Skin epidermis (tissue), 12 donors: ENCODE results near the gene CERK.
A peak's percentile ranks its signal among the peaks of the same experiment; 100 is the strongest.

ENCODE experiments used
- H3K27ac ChIP-seq, 21 experiments: fragments of 200-600 bp; sonication (generic) in 11 of 21; one replicate each; pipeline ENCODE4 v1.5.0; 2020; ENCODE audit warnings: mild to moderate bottlenecking in 3 of 21, inconsistent platforms in 2 of 21, moderate library complexity in 2 of 21
- H3K4me3 ChIP-seq, 7 experiments: fragments of 200-600 bp; sonication (generic) in 2 of 7; one replicate each; pipeline ENCODE4 v1.5.0; 2020; ENCODE audit warnings: inconsistent platforms in 2 of 7, mild to moderate bottlenecking in 2 of 7, moderate library complexity in 1 of 7

CERK gene

DNA sequence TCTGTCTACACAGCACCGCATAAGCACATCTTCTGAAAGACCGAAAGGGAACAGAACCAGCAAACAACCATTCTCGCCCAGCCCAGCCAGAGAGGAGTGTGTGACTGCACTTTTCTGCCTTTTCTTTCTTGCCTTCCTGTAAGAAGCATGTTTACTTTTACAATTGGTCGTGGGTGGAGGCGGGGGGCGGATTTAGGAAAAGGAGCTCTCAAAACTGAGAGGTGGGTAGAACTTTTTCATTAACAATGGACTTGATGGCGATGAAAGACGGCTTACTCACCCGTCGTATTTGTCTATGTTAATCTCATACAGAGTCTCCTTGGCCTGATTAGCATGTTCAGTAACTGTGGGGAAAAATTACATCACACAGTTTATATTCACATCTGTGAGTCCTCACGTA, 27.2 kb downstream of the CERK start:
- Histone ChIP-seq H3K4me3 (no peak overlapping the region), H3K27ac (no peak overlapping the region)

DNA sequence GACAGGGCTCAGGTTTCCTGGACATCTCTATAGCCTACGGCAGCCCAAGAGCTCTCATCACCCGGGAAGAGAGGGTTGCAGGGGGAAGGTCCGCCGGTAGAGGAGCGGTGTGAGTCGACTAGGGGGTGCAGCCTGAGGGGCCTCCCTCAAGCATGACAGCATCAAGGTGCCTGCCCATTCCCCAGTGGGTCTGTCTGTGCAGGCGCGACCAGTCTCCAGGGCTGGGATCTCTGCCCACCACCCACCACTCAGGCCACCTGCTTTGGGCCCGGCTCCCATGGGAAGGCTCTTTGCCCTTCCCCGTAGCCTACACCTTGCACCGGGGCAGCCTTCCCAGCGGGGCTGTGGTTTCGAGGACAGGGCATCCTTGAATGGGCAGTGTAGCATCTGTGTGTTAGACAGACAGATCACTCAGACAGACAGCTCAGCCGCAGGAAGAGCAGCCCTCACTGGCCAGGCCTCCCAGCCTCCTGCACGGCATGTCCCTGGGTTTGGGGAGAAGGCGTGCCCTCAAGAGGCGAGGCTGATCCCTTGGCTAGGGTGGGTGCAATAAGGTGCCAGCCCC, 29.2 kb downstream of the CERK start:
- Histone ChIP-seq H3K4me3 (no peak overlapping the region), H3K27ac (no peak overlapping the region)

GRCh38 chr22:46707827-46708570, 30.1 kb downstream of the CERK start:
- Histone ChIP-seq H3K27ac (no peak overlapping the region), H3K4me3 (no peak overlapping the region)

DNA sequence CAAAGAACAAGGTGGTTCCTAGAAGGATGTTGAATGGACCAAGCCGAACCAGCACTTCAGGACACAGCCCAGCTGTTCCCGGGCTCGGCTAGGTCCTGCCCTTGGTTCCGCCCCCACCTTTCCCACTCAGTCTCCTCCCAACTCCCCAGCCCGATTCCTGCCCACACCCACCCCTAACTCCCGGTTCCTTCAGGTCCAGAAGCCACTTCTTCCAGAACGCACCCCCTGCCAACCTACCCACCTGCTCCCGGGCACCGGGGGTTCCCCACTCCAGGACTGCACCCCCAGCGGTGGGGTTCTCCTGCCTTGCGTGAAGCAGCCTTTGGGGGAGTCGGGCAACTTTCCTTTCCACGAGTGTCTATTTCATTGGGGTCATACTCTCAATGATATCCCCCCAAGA, 30.7 kb downstream of the CERK start:
- Histone ChIP-seq H3K27ac (no peak overlapping the region), H3K4me3 (no peak overlapping the region)

DNA sequence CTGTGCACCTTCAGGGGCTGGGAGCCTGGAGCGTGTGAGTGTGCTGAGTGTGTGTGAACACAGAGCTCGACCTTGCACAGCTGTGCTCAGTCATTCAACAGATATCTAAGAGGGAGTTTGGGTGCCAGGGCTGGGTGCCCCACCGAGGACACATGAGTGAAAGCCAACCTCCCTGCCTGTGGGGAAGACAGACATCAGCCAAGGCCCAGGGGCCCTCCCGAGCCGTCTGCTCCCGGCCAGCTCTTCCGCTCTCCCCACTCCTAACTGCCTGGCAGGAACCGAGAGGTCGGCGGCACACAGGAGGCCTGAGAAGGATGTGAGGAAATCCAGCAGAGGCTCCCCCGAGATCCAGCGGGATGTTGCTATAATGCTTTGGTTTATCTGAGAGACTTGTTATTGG, 32.0 kb downstream of the CERK start:
- no peak overlapping the region for H3K4me3 ChIP-seq
- H3K27ac ChIP-seq: no peak overlapping the region

GRCh38 chr22:46703996-46704370, 34.1 kb downstream of the CERK start:
- no peak overlapping the region for H3K27ac ChIP-seq
- H3K4me3 ChIP-seq: no peak overlapping the region

- H3K27ac ChIP-seq: no peak overlapping the region
- no peak overlapping the region for H3K4me3 ChIP-seq
Measured at GRCh38 chr22:46703171-46703995, 34.7 kb downstream of the CERK start.

DNA sequence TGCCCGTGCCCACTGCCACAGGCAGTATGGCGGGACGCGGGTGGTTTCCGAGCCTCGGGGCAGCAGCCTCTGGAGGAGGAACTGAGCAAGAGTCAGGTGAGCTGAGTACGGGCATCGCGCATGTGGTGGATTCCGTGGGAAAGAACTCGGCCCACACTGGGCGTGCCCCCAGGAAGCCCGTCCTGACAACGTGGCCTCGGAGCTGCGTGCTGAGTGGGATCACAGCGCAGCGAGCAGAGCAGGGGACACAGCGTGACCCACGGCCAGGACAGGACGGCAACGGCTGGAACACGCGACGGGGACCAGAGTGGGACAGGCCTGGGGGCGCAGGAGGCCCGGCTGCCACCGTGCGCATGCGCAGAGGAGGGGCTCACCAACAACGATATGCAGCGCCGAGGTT, 36.8 kb downstream of the CERK start:
- H3K27ac ChIP-seq: no peak overlapping the region
- H3K4me3 ChIP-seq: no peak overlapping the region

GRCh38 chr22:46699091-46699490, 39.0 kb downstream of the CERK start:
- Histone ChIP-seq H3K4me3 (no peak overlapping the region), H3K27ac (no peak overlapping the region)

DNA sequence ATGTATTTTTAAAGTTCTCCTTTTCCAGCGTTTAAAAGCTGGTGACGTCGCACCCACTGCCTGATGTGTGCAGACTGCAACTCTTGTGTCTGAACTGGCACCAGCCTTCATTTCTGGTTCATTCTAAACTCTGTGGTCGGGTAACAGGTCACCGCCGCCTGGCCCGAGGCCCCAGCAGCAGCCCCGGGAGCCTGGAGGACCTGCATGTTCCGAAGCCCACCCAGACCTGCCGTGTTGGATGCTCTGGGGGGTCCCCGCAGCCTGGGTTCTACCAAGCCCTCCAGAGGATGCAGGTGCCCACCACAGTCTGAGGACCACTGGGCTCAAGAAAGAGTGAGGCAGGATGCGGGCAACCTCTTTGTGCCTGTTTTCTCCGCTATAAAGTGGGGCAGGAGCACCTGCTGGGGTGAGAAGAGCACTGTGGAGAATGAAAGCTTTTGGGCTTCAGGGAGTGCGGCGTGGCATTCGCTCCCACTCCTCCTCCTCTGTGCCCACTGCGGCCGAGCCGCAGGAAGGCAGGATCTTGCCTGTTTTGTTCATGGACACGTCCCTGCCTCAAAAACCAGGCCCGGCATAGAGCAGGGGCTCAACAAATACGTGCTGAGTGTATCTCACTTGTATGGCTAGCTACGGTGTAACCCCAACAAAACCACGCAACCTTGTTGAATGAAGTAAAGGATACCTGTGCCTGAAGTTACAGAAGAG, 40.1 kb downstream of the CERK start:
- no peak overlapping the region for H3K4me3 ChIP-seq
- no peak overlapping the region for H3K27ac ChIP-seq

GRCh38 chr22:46696614-46697013, 41.4 kb downstream of the CERK start:
- no peak overlapping the region for H3K4me3 ChIP-seq
- no peak overlapping the region for H3K27ac ChIP-seq

- H3K27ac ChIP-seq: no peak overlapping the region
- no peak overlapping the region for H3K4me3 ChIP-seq
Measured at GRCh38 chr22:46696229-46696518, 41.9 kb downstream of the CERK start.

DNA sequence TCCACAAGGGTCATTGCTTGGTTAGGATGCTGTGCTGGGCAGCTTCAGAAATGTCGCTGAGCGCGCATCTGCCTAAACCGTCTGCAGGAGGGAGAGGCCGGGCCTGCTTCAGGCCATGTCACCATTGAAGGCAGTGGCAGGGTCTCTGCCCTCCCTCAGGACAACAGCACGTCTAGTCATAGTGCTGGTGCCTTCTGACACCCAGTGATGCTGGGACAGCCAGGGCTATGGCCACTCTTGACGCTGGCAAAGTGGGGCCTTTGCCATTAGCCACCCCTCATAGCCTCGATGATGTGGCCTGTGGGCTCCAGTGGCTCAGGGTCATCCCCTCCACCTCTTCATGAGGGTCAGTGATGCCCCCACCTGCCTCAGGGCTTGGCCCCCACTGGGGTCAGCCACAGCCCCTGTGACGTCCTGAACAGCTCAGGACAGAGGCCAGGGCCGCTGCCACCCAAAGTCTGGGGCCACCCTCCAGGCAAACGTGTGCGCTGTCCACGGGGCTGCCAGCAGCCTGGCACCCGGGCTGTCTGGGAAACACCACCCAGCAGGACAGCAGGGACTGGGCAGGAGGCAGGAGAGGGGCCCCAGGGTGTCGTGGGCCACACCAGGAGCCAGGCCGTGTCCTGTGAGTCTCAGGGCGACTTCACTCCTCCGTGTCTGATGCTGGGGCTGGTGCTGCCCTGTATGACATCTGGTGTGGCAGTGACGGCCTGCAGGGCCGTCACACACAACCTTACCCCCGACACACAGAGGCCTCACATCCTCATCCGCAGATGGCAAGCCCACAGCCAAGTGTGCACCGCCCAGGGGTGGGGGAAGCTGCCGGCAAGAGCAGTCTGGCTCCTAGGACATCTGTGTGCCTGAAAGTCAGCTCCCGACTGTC, 42.5 kb downstream of the CERK start:
- Histone ChIP-seq H3K4me3 (no peak overlapping the region), H3K27ac (peak overlapping the region in 1 of 21 experiments; percentile 16)

DNA sequence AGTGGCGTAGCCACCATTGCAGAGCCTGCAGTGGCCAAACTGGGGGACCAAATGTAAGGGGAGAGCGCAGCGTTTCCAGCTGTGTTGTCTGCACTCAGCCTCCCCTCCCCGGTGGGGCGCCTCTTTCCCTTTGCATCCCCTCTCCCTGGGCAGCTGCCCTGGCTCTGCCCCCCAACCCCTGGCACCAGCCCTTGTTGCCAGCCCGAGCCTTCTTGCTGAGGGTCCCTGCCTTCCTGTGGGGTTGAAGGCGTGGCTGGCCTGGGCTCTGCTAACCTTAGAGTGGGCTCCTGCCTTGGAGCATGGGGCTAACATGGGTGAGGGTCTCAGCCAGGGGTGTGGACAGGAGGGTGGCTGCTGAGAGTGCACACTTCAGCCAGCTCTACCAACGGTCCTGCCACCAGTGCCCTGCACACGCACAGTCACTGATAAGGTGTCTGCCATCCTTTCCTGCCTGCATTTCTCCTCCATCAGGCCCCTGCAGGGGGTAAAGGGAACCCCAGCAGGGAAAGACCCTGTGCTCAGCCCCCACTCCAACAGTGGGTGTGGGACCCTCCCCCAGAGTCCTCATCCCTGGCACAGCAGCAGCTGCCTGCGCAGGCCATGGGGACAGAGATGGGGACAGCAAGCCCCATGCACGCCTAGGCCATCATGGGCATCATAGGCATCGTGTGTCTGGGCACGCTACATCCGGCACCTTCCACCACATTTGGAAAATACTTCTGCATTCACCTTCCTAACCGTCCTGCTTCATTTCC, 43.5 kb downstream of the CERK start:
- H3K4me3 ChIP-seq: no peak overlapping the region
- peak overlapping the region in 2 of 21 experiments; percentile 27 to 49 for H3K27ac ChIP-seq

DNA sequence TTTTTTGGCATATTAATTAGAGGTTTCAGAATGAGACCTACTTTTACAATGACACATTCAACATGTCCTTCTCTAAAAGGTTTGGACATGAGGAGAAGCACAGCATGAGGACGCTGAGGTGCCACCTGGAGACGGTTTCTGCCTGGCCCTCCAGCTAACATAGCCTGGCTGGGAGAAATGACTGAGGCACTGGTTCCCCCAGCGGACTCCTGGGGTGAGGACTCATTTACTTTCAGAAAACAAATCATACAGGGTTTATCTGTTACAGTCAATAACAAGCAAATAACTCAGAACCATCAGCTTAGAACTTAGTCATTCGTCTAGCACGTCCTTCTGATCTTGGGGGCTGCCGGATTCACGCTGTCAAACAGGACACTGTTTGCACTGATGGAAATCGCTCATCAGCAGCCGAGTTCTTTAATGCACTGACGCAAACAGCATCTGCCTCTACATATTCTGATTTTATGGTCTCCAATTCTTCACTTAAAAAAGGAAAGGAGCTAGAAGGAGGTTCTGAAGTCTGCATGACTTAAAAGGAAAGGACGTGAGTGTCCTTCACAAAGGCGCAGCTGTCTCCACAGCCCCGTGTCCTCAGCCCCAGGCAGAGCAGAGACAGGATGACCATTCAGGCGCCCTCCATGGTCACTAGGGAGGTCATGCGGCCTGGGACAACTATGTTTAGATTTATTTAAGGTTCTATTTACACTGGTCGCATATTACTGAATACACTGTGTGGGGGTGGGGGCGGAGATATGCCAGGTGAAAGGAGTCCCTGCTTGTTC, 44.2 kb downstream of the CERK start:
- H3K4me3 ChIP-seq: no peak overlapping the region
- H3K27ac ChIP-seq: peak overlapping the region in 2 of 21 experiments; percentile 49 to 58

DNA sequence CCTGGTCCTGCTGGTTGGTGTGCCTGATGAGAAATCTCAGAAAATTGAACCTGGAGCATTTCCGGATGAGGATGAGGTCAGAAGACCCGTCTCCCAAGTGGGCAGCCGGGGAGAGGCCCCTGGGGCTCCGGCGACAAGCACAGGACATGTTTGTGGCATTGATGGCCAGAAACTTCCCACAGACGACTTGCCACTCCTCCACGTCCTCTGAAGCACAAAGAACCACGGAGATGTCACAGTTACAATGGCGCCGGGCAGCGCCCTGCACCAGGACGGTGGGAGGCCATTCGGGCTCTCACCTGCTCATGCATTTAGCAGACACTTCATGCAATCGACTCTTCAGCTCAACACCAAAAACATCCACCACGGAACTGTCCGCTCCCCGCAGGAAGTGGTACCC, 46.5 kb downstream of the CERK start:
- no peak overlapping the region for H3K27ac ChIP-seq
- no peak overlapping the region for H3K4me3 ChIP-seq

DNA sequence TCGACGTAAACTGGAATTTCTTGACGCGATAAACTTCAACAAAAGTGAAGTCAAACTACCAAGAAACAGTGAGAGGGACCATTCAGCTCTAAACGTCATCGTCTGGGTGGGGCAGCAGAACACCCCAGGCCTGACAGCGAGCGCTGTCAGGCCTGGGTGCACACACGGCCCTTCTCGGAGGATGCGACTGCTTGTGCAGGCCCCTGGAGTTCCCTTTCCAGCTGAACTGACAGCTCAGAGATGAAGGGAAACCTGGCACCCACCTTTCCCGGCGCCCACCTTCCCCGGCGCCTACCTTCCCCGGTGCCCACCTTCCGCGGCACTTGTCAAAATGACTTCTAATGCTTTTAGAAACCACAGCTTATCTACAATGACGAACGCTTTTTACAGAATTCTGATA, 47.9 kb downstream of the CERK start:
- H3K4me3 ChIP-seq: no peak overlapping the region
- H3K27ac ChIP-seq: no peak overlapping the region

- H3K4me3 ChIP-seq: no peak overlapping the region
- peak overlapping the region in 1 of 21 experiments; percentile 5 for H3K27ac ChIP-seq
Measured at GRCh38 chr22:46688949-46689348, 49.1 kb downstream of the CERK start.
